CD4-positive, alpha-beta memory T cell (primary cell): ENCODE results near the gene CD180. TPM values are rescaled to one million over a fixed set of nuclear protein-coding genes. Genes with fewer than 3 reads are reported as not detected.
A peak's percentile ranks its signal among the peaks of the same experiment; 100 is the strongest.

Experiments
- CTCF ChIA-PET: fragments of 350-600 bp; sonication (Branson Sonifier 250); formaldehyde crosslinking; loops from one replicate; lab custom pipeline; 2021; ENCODE audit warnings: inconsistent platforms; ENCODE audit not compliant: partially characterized antibody; lab: Charles Lee
- POLR2A ChIA-PET: fragments of 350-600 bp; sonication (Branson Sonifier 250); formaldehyde crosslinking; loops from one replicate; lab custom pipeline; 2021; ENCODE audit not compliant: partially characterized antibody; lab: Charles Lee
- DNase-seq, 5 donors: peaks; one replicate each; pipeline versions ENCODE4 v3.0.0 to v3.0.0-alpha.2; 2020 to 2022; ENCODE audit warnings: mixed read lengths in 1 of 5
- H3K27ac ChIP-seq: one replicate; pipeline ENCODE4 v1.7.0; 2013; ENCODE audit warnings: low read depth, low read length
- H3K27me3 ChIP-seq: 2 replicates; pipeline ENCODE4 v1.7.0; 2013; ENCODE audit warnings: mild to moderate bottlenecking, low read length, moderate library complexity; ENCODE audit not compliant: insufficient read depth
- H3K36me3 ChIP-seq: 2 replicates; pipeline ENCODE4 v1.7.0; 2013; ENCODE audit warnings: mild to moderate bottlenecking, low read length, moderate library complexity; ENCODE audit not compliant: insufficient read depth
- H3K4me1 ChIP-seq: 2 replicates; pipeline ENCODE4 v1.7.0; 2013; ENCODE audit warnings: mild to moderate bottlenecking, low read length, moderate library complexity; ENCODE audit not compliant: insufficient read depth
- H3K4me3 ChIP-seq, 2 donors: one replicate each; pipeline ENCODE4 v1.7.0; 2013; ENCODE audit warnings: low read length in 2 of 2, mild to moderate bottlenecking in 1 of 2
- H3K9me3 ChIP-seq, 2 donors: one replicate each; pipeline ENCODE4 v1.7.0; 2013; ENCODE audit warnings: low read length in 2 of 2, control low read depth in 1 of 2; ENCODE audit not compliant: control insufficient read depth in 1 of 2
- H3K27ac Mint-ChIP-seq, 7 donors: one replicate each; pipeline ENCODE4 v1.8.0; 2020 to 2021; ENCODE audit warnings: mixed read lengths in 7 of 7, mild to moderate bottlenecking in 6 of 7, inconsistent platforms in 3 of 7, moderate library complexity in 3 of 7
- H3K27me3 Mint-ChIP-seq, 2 donors: one replicate each; pipeline ENCODE4 v1.8.0; 2020 to 2021; ENCODE audit warnings: mixed read lengths in 2 of 2
- H3K36me3 Mint-ChIP-seq, 2 donors: one replicate each; pipeline ENCODE4 v1.8.0; 2020 to 2021; ENCODE audit warnings: mixed read lengths in 2 of 2, inconsistent platforms in 1 of 2, mild to moderate bottlenecking in 1 of 2
- H3K4me1 Mint-ChIP-seq, 4 donors: one replicate each; pipeline ENCODE4 v1.8.0; 2020 to 2021; ENCODE audit warnings: mixed read lengths in 4 of 4, mild to moderate bottlenecking in 1 of 4
- H3K4me3 Mint-ChIP-seq, 8 donors: one replicate each; pipeline ENCODE4 v1.8.0; 2020 to 2021; ENCODE audit warnings: mixed read lengths in 8 of 8, mild to moderate bottlenecking in 7 of 8, moderate library complexity in 6 of 8, inconsistent platforms in 3 of 8
- H3K9me3 Mint-ChIP-seq, 8 donors: one replicate each; pipeline ENCODE4 v1.8.0; 2020 to 2021; ENCODE audit warnings: mixed read lengths in 8 of 8, mild to moderate bottlenecking in 5 of 8, inconsistent platforms in 3 of 8, moderate library complexity in 1 of 8
- intact Hi-C: fragments of 100-400 bp; cut with micrococcal nuclease; formaldehyde crosslinking; loops from one replicate; pipeline ENCODE4 v1.15.1; 2023
- polyA plus RNA-seq, 2 donors: library from polyadenylated mRNA; unstranded; fragments of 300-500 nt; fragmentation: Illumina TruSeq; gene quantifications; one replicate each; pipeline ENCODE4 v1.2.3, GENCODE V29; 2021
- total RNA-seq, 2 experiments: library from RNA; stranded (reverse); gene quantifications; one replicate each; pipeline ENCODE4 v1.2.3, GENCODE V29; 2021

Gene CD180
- total and polyA plus RNA-seq, 4 experiments from 2014 or later: 0.25 to 0.52 (median 0.50) TPM; not detected in 1

- Mint-ChIP-seq H3K4me3 (peak overlapping the region in 5 of 8 donors; percentile 64 to 87 (median 81)), H3K27ac (peak overlapping the region; percentile 94 to 99 (median 98)), H3K4me1 (peaks cover 54 to 62% (median 56%) of the 10 kb centered on the region in 4 donors), H3K9me3 (peaks cover 0 to 3% (median 0%) of the 10 kb centered on the region in 8 donors), H3K27me3 (no peaks in the 10 kb centered on the region), H3K36me3 (no peaks in the 10 kb centered on the region)
- CTCF ChIA-PET: interaction anchor here (0.9 to 29.6 kb wide), 7 partner anchors 8 to 1039 kb away, joined by 3 to 851 read pairs (median 10); no protein-coding TSS in a partner anchor
- Histone ChIP-seq H3K27ac (peak overlapping the region; percentile 52), H3K4me1 (peaks cover 56% of the 10 kb centered on the region), H3K36me3 (no peaks in the 10 kb centered on the region), H3K27me3 (no peaks in the 10 kb centered on the region), H3K9me3 (no peaks in the 10 kb centered on the region), H3K4me3 (no peak overlapping the region)
- no peak for DNase-seq
- intact Hi-C loops: loop anchor here (5.0 kb wide), 1 partner anchor 1002 kb away; the partner anchor contains the start of gene PIK3R1
- POLR2A ChIA-PET: interaction anchor here (0.9 to 11.0 kb wide), 13 partner anchors 9 to 1073 kb away, joined by 3 to 115 read pairs (median 6); partner anchors contain the start of gene PIK3R1
Measured at GRCh38 chr5:67214707-67215447, 18.3 kb upstream of the CD180 start.

DNA sequence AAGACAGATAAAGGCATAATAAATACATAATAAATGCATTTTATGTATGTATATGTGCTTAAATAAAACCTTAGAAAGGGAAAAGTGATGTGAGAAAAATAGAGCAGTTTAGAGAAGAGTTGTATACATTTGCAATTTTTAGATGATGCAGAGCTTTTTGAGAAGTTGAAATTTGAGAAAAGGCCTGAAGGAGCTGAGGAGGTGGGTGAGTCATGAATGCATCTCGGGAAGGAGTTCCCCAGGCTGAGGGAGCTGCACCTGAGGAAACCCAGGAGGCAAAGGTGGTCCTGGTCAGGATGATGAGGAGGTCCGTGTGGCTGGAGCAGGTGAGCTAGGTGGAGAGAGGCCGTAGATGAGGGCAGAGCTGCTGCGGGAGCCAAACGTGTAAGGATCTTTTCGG lies 17.4 kb upstream of the CD180 start:
- Histone ChIP-seq H3K36me3 (no peaks in the 10 kb centered on the region), H3K9me3 (no peaks in the 10 kb centered on the region), H3K27ac (no peak overlapping the region), H3K27me3 (no peaks in the 10 kb centered on the region), H3K4me1 (peaks cover 55% of the 10 kb centered on the region), H3K4me3 (no peak overlapping the region)
- Mint-ChIP-seq H3K27ac (peak overlapping the region; percentile 38 to 99 (median 93)), H3K36me3 (no peaks in the 10 kb centered on the region), H3K4me1 (peaks cover 57 to 63% (median 60%) of the 10 kb centered on the region in 4 donors), H3K4me3 (peak overlapping the region in 6 of 8 donors; percentile 9 to 75 (median 56)), H3K9me3 (peaks cover 0 to 1% (median 0%) of the 10 kb centered on the region in 8 donors), H3K27me3 (no peaks in the 10 kb centered on the region)
- ChIA-PET POLR2A (interaction anchor here (1.6 to 11.0 kb wide), 4 partner anchors 9 to 55 kb away, joined by 3 to 115 read pairs (median 43); no protein-coding TSS in a partner anchor), CTCF (interaction anchor here (0.9 to 29.6 kb wide), 6 partner anchors 9 to 1040 kb away, joined by 3 to 851 read pairs (median 3); no protein-coding TSS in a partner anchor)
- DNase-seq: no peak
- intact Hi-C loops: no loop called here

- Histone ChIP-seq H3K27me3 (no peaks in the 10 kb centered on the region), H3K4me3 (no peak overlapping the region), H3K27ac (no peak overlapping the region), H3K36me3 (no peaks in the 10 kb centered on the region), H3K9me3 (no peaks in the 10 kb centered on the region), H3K4me1 (peaks cover 56% of the 10 kb centered on the region)
- Mint-ChIP-seq H3K27ac (peak overlapping the region in 4 of 7 donors; percentile 2 to 50 (median 20)), H3K4me1 (peaks cover 56 to 62% (median 59%) of the 10 kb centered on the region in 4 donors), H3K4me3 (no peak overlapping the region), H3K36me3 (no peaks in the 10 kb centered on the region), H3K9me3 (no peaks in the 10 kb centered on the region), H3K27me3 (no peaks in the 10 kb centered on the region)
- intact Hi-C loops: no loop called here
- POLR2A ChIA-PET: interaction anchor here (17.3 kb wide), 1 partner anchor 49 kb away, joined by 703 read pairs; no protein-coding TSS in a partner anchor
- DNase-seq: no peak
- CTCF ChIA-PET: interaction anchor here (1.2 to 29.6 kb wide), 2 partner anchors 34 to 49 kb away, joined by 3 to 851 read pairs; no protein-coding TSS in a partner anchor
Measured at GRCh38 chr5:67211926-67212325, 15.3 kb upstream of the CD180 start.

- Histone ChIP-seq H3K9me3 (no peaks in the 10 kb centered on the region), H3K36me3 (no peaks in the 10 kb centered on the region), H3K27me3 (no peaks in the 10 kb centered on the region), H3K4me1 (peaks cover 55% of the 10 kb centered on the region), H3K27ac (no peak overlapping the region), H3K4me3 (no peak overlapping the region)
- ChIA-PET POLR2A (interaction anchor here (1.0 to 17.3 kb wide), 3 partner anchors 46 to 223 kb away, joined by 3 to 703 read pairs (median 5); no protein-coding TSS in a partner anchor), CTCF (interaction anchor here (0.5 to 29.6 kb wide), 23 partner anchors 9 to 1046 kb away, joined by 3 to 851 read pairs (median 3); no protein-coding TSS in a partner anchor)
- H3K9me3 Mint-ChIP-seq: no peaks in the 10 kb centered on the region
- no peaks in the 10 kb centered on the region for H3K27me3 Mint-ChIP-seq
- intact Hi-C loops: loop anchor here (1.0 to 2.0 kb wide), 5 partner anchors 52 to 902 kb away; no protein-coding TSS in a partner anchor
- peaks cover 54 to 62% (median 58%) of the 10 kb centered on the region in 4 donors for H3K4me1 Mint-ChIP-seq
- DNase-seq: peak; percentile 69 to 78 (median 74)
- no peaks in the 10 kb centered on the region for H3K36me3 Mint-ChIP-seq
- peak overlapping the region in 4 of 8 donors; percentile 38 to 63 (median 61) for H3K4me3 Mint-ChIP-seq
- peak overlapping the region; percentile 72 to 93 (median 83) for H3K27ac Mint-ChIP-seq
Measured at GRCh38 chr5:67209141-67209771, 12.7 kb upstream of the CD180 start.

- Histone ChIP-seq H3K4me3 (no peak overlapping the region), H3K27ac (peak overlapping the region; percentile 28), H3K9me3 (no peaks in the 10 kb centered on the region), H3K4me1 (peaks cover 60% of the 10 kb centered on the region), H3K27me3 (no peaks in the 10 kb centered on the region), H3K36me3 (no peaks in the 10 kb centered on the region)
- Mint-ChIP-seq H3K36me3 (no peaks in the 10 kb centered on the region), H3K27me3 (no peaks in the 10 kb centered on the region), H3K9me3 (no peaks in the 10 kb centered on the region), H3K27ac (peak overlapping the region; percentile 77 to 97 (median 90)), H3K4me3 (peak overlapping the region in 3 of 8 donors; percentile 28 to 57 (median 52)), H3K4me1 (peaks cover 53 to 65% (median 60%) of the 10 kb centered on the region in 4 donors)
- CTCF ChIA-PET: interaction anchor here (0.5 to 29.6 kb wide), 21 partner anchors 8 to 1058 kb away, joined by 3 to 851 read pairs (median 3); no protein-coding TSS in a partner anchor
- intact Hi-C loops: loop anchor here (2.0 kb wide), 1 partner anchor 902 kb away; no protein-coding TSS in a partner anchor
- POLR2A ChIA-PET: interaction anchor here (1.0 to 17.3 kb wide), 3 partner anchors 45 to 222 kb away, joined by 3 to 703 read pairs (median 5); no protein-coding TSS in a partner anchor
- DNase-seq: no peak
Measured at GRCh38 chr5:67208403-67208802, 11.8 kb upstream of the CD180 start.

- Mint-ChIP-seq H3K9me3 (peaks cover 0 to 3% (median 0%) of the 10 kb centered on the region in 8 donors), H3K4me1 (peaks cover 60 to 80% (median 72%) of the 10 kb centered on the region in 4 donors), H3K36me3 (no peaks in the 10 kb centered on the region), H3K4me3 (peak overlapping the region; percentile 3 to 81 (median 54)), H3K27me3 (no peaks in the 10 kb centered on the region), H3K27ac (peak overlapping the region; percentile 77 to 97 (median 90))
- ChIA-PET POLR2A (interaction anchor here (0.6 to 17.3 kb wide), 23 partner anchors 9 to 1486 kb away, joined by 3 to 703 read pairs (median 4); partner anchors contain the start of genes CD180 and PIK3R1), CTCF (interaction anchor here (0.7 to 29.6 kb wide), 17 partner anchors 9 to 1064 kb away, joined by 3 to 851 read pairs (median 4); no protein-coding TSS in a partner anchor)
- Histone ChIP-seq H3K36me3 (no peaks in the 10 kb centered on the region), H3K4me1 (peaks cover 74% of the 10 kb centered on the region), H3K27me3 (no peaks in the 10 kb centered on the region), H3K9me3 (no peaks in the 10 kb centered on the region), H3K27ac (peak overlapping the region; percentile 46), H3K4me3 (no peak overlapping the region)
- intact Hi-C loops: loop anchor here (1.0 to 2.0 kb wide), 4 partner anchors 20 to 1036 kb away; no protein-coding TSS in a partner anchor
- peak; percentile 89 to 94 (median 91) for DNase-seq
Measured at GRCh38 chr5:67206929-67207328, 10.3 kb upstream of the CD180 start.
